Fibroblast of villous mesenchyme (primary cell): ENCODE measurements around the gene COG7. TPM values are rescaled to one million over a fixed set of nuclear protein-coding genes. Genes with fewer than 3 reads are reported as not detected.
"Not testable (repeated sequence)": the region's sequence is repeated elsewhere in the genome, so short reads cannot be mapped to it uniquely, and the experiment has no call there.

ENCODE experiments used
- DNase-seq: peaks from one replicate; pipeline ENCODE4 v3.0.0-alpha.2; 2010; ENCODE audit warnings: low read depth
- H3K4me3 ChIP-seq: 2 replicates; pipeline ENCODE4 v1.5.1; 2011; ENCODE audit warnings: low read depth, mild to moderate bottlenecking, low read length
- CTCF ChIP-seq: IDR thresholded peaks from 2 replicates; pipeline ENCODE4 v1.5.1; 2012; ENCODE audit warnings: low read depth, mild to moderate bottlenecking, low read length; ENCODE audit not compliant: insufficient read depth
- total RNA-seq: library from RNA; depleted of rRNA; stranded (reverse); fragments of >200 nt; gene quantifications from 2 replicates; pipeline ENCODE4 v1.2.3, GENCODE V29; 2012

Gene COG7
- total RNA-seq, 1 donor = 29.4 TPM

DNA sequence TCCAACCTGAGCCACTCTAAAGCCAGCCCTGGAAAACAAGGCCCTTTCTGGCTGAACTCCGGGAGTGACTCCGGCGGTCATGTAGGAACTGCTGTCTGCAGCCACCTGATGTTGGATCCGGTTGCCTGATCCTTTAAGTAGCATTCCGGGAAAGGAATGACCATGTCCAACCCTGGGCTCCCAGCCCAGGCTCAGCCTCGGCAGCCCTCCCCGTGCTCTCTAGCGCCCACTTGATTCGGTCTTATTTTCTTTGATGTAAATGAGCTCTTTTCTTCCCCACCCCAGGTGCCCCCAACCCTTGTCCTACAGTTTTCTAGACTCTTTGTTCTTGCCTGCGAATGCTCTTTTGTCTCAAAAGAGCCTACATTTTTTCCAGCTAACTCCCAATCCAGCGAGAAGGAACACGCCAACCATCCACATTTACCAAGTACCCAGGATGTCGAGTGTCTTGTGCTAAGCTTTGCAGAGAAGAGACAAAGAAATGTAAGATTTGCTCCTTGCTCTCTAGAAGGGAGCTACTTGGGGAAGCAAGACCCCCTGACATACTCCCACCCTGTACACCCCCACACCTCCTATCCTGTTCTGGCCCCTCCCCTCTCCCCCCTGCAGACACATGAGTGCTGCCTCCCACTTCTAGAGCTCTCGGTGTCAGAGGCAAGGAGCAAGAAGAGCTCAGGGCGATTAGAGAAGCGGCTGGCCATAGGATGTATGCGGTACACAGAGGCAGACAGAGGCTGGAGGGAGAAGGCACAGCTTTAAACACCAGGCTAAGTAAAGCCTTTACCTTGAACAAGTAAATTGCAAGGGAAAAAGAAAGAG, 53.8 kb downstream of the COG7 start:
- DNase-seq = no peak
- no peak for TF ChIP-seq CTCF
- H3K4me3 ChIP-seq = no peak overlapping the region

- no peak overlapping the region for H3K4me3 ChIP-seq
- DNase-seq = no peak
- TF ChIP-seq CTCF = no peak
Observed at GRCh38 chr16:23397464-23397863, 55.5 kb downstream of the COG7 start.

- no peak for TF ChIP-seq CTCF
- no peak overlapping the region for H3K4me3 ChIP-seq
- DNase-seq = no peak
Observed at GRCh38 chr16:23395732-23396131, 57.3 kb downstream of the COG7 start.

- TF ChIP-seq CTCF = no peak
- no peak overlapping the region for H3K4me3 ChIP-seq
- DNase-seq = no peak
Observed at GRCh38 chr16:23394141-23394831, 58.7 kb downstream of the COG7 start.

DNA sequence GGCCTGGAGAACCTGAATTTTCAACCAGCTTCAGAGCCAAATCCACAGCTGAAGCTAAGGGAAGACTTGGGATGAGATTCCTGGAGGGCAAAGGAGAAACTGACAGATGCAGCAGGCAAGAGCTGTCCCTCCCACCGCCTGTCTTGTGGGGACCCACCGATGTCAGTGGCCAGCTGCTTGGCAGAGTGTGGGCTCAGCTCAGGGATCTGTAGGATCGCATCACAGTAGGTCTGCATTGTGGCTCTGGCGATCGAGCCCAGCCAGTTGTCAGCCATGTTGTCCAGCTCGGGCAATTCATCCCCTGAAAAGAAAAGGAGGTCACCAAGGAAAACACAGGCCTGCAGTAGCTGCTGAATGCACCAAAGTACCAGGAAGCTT, 60.8 kb downstream of the COG7 start:
- no peak for DNase-seq
- H3K4me3 ChIP-seq = no peak overlapping the region
- TF ChIP-seq CTCF = no peak

- H3K4me3 ChIP-seq = no peak overlapping the region
- DNase-seq = no peak
- no peak for TF ChIP-seq CTCF
Observed at GRCh38 chr16:23391381-23392222, 61.4 kb downstream of the COG7 start.

DNA sequence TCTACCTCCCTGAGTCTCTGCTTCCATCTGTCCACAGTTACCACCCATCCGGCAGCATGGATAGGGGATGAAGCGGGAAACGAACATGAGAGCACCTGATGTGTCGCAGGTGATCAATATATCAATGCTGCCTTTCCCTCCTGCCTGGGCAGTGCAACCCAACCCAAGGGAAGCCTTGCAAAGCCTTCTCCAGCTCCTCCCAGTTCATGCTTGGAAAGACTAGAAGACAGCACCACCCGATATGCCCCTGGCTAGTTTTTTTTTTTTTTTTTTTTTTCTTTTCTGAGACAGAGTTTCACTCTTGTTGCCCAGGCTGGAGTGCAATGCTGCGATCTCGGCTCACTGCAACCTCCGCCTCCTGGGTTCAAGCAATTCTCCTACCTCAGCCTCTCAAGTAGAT, 63.1 kb downstream of the COG7 start:
- H3K4me3 ChIP-seq, DNase-seq: not testable (repeated sequence)
